ENCODE results near the gene IQSEC1.

GRCh38 chr3:12878141-12878574 is 195.1 kb downstream of the IQSEC1 start:
- no peak for TF ChIP-seq CTCF (IDR thresholded peaks at IDR 0.05)
- no peak for TF ChIP-seq MYC (IDR thresholded peaks at IDR 0.05; ENCODE audit: borderline replicate concordance, low read length)
- TF ChIP-seq HOXA7 (CRISPR knock-in tag; IDR thresholded peaks at IDR 0.05): no peak
- TF ChIP-seq CEBPB (IDR thresholded peaks at IDR 0.05): no peak
- no peak for TF ChIP-seq POLR2A (IDR thresholded peaks at IDR 0.05; ENCODE audit: low read length)
- no peak for TF ChIP-seq SMC3 (IDR thresholded peaks at IDR 0.05)

All from A549 (cell line).